Activated CD4-positive, alpha-beta T cell treated with anti-CD3 and anti-CD28 coated beads for 1 hour (primary cell): ENCODE results near the gene PNMA8A.

ENCODE experiments used
- DNase-seq: peaks from one replicate; pipeline ENCODE4 v3.0.0-alpha.2; 2020

The PNMA8A gene

DNA sequence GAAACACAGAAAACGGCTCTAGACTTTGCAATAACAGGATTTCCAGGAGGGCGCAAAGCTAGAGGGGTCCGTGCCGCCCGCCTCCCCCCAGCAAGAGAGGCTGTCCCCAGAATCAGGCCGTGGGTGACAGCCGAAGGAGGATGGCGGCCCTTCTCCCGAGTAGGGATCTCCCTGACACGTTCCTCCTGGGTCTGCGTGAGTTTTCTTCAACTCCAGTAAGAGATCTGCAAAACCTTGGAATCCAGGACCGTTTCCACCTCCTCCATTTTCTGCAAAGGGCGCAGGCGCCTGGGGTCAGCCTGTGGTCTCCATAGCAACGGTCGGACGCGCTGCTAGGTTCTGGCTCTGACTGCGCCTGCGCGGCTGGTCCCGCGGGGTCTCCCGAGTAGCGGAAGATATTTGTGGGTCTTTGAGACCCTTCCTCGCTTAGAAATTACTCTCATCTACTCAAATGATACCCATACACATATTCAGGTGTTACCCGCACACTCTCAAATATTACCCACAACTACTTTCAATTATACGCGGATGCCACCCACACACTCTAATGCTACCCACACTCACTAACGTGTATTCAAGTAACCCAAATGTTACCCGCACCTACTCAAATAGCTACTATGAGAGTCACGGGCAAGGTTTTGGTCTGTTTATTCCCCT is 44.7 kb downstream of the PNMA8A start:
- no peak for DNase-seq

DNA sequence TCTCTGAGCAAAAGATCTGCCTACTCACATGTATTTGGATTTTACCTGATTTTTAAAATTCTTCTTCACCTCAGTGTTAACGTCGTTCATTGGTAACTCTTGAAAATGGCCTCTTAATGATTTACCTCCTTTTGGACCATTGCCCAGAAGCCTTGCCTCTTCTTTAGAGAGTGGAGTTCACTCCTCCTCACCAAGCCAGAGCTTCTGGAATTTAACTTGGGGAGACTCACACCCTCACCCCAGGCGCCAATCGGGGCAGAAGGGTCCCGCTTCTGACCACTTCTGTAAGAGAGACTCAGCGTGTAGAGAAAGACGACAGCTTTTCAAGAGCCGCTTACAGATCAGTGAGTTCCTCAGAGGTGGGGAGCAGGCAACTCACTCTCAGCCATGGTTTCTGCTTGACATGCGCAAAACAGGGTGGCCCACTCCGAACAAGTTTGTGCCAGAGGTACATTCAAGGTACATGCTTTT is 45.3 kb downstream of the PNMA8A start:
- DNase-seq = no peak

DNA sequence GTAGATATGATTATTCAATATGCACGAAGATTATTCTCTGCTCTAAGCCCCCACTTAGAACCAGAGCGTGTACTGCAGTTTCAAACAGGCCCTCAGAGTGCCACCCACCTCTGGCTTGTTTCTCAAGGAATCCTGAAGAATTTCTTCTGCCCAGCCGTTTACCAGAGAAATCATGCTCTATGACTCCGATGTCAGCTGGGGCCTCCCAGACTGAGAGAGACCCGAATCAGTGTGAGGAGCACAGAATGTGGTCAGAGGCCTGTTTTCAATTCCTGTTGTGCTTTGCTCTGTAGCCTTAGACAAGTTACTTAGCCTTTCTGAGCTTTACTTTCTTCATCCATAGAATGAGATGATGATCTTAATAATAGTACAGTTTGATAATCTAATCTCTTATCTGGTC is 48.2 kb downstream of the PNMA8A start:
- DNase-seq = no peak

DNA sequence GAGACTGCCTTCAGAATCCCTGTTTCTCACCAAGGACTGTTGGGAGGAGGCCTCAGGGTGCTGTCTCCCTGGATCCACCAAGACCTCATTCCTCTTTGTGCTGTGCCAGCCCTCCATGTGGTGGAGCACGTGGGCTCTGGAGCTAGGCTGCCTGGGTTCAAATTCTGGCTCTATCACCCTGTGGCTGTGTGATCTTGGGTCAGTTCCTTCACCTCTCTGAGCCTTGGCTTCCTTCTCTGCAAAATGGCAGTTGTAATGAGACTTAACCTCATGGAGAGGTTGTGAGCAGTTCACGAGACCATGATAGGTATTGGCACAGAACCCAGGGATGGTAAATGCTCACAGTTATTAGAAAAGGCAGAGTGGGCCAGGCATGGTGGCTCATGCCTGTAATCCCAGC is 49.0 kb downstream of the PNMA8A start:
- DNase-seq = no peak

DNA sequence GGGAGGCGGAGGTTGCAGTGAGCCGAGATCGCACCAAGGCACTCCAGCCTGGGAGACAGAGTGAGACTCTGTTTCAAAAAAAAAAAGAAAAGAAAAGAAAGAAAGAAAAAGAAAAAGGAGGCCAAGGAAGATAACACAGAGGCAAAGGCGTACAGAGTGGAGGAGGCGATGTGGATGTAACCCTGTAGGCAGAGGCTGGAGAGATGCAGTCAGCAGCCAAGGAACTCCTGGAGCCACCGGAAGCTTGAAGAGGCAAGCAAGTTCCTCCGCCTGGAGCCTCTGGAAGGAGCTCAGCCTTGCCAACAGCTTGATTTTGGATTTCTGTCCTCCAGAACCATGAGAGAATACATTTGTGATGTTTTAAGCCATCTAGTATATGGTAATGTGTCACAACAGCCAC is 51.3 kb downstream of the PNMA8A start:
- no peak for DNase-seq
